Breast epithelium (tissue), 3 donors: Measurements from ENCODE around the gene PHF19.

Experiments used
- CTCF ChIP-seq, 3 donors: fragments of 450-650 bp; IDR thresholded peaks; one replicate each; pipeline ENCODE4 v1.5.1; 2016 to 2017; ENCODE audit warnings: antibody characterized with exemption in 3 of 3, mild to moderate bottlenecking in 3 of 3, moderate library complexity in 3 of 3
- POLR2A ChIP-seq: fragments of 450-650 bp; IDR thresholded peaks from one replicate; pipeline ENCODE4 v1.6.1; 2016; ENCODE audit warnings: antibody characterized with exemption, mild to moderate bottlenecking, moderate library complexity

DNA sequence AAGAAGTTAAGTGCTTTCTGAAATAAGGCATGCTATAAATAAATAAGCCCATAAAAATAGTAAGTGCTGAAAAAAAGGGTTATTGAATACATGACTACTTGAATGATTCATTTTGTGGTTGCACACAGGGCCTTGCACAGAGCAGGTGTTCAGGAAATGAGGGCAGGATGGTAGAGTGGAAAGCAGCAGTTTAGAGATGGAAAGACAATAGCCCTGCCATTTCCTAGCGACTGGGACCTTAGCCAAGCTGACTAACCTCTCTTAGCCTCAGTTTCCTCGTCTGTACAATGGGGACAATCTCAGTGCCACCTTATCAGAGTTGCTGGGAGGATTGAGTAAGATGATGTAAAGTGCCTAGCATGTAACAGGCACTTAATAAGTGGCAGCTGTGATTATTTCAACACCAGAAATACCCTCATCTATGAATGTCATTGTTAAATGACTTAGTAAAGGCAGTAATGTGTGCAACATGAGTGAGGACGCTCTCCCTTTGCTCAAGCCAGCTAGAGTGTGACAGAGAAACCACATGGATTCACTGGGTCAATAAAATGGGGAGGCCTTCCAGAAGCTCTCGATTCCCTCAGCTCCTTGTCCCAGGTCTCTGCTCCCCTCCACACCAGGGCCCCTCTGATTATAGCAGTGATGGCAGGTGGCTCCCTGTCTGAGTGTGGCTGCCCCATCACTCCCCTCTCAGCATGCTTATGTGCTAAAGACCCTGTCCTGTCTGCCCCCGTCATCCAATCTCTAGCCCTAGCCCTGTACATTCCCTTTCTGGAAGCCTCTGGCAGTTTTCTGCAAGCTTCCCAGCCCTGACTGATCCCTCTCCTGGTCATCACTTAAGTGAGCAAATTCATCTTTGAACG is 16.0 kb upstream of the PHF19 start:
- no peak for TF ChIP-seq CTCF (IDR thresholded peaks at IDR 0.05)
- no peak for TF ChIP-seq POLR2A
